HUES64 (cell line): ENCODE measurements around the gene DENND4B.
A peak's percentile ranks its signal among the peaks of the same experiment; 100 is the strongest.
"Not testable (repeated sequence)": the region's sequence is repeated elsewhere in the genome, so short reads cannot be mapped to it uniquely, and the experiment has no call there.

Experiments used
- H3K27ac ChIP-seq: 2 replicates; pipeline ENCODE4 v1.7.0; 2013; ENCODE audit warnings: low read depth, low read length, inconsistent platforms
- H3K27me3 ChIP-seq: 2 replicates; pipeline ENCODE4 v1.6.1; 2013; ENCODE audit warnings: mild to moderate bottlenecking, low read length; ENCODE audit not compliant: insufficient read depth
- H3K36me3 ChIP-seq: 2 replicates; pipeline ENCODE4 v1.6.1; 2013; ENCODE audit warnings: mild to moderate bottlenecking, low read length; ENCODE audit not compliant: insufficient read depth
- H3K4me1 ChIP-seq: 2 replicates; pipeline ENCODE4 v1.6.1; 2013; ENCODE audit warnings: mild to moderate bottlenecking, low read length, moderate library complexity; ENCODE audit not compliant: insufficient read depth
- H3K4me3 ChIP-seq: 2 replicates; pipeline ENCODE4 v1.5.1; 2013; ENCODE audit warnings: mild to moderate bottlenecking, low read length, moderate library complexity
- H3K9ac ChIP-seq: 2 replicates; pipeline ENCODE4 v1.6.1; 2013; ENCODE audit warnings: mild to moderate bottlenecking, low read depth, low read length
- H3K9me3 ChIP-seq: 2 replicates; pipeline ENCODE4 v1.6.1; 2013; ENCODE audit warnings: low read depth, low read length; ENCODE audit not compliant: insufficient read depth
- WGBS: fragments of 150-250, 120-280 bp; methylation state at CpG from one replicate; pipeline ENCODE4 v1.1.7; 2013; ENCODE audit warnings: missing lambda C conversion rate; 5-methylcytosine and 5-hydroxymethylcytosine counted together

The DENND4B gene

GRCh38 chr1:153981735-153982134 lies 35.2 kb upstream of the DENND4B start:
- not testable (repeated sequence) for H3K27ac ChIP-seq, H3K9me3 ChIP-seq, H3K9ac ChIP-seq, H3K4me3 ChIP-seq, H3K4me1 ChIP-seq, H3K27me3 ChIP-seq
- H3K36me3 ChIP-seq: peaks cover 51% of the 10 kb centered on the region
- WGBS: 89% methylated on average over 2 of the region's 2 CpGs

DNA sequence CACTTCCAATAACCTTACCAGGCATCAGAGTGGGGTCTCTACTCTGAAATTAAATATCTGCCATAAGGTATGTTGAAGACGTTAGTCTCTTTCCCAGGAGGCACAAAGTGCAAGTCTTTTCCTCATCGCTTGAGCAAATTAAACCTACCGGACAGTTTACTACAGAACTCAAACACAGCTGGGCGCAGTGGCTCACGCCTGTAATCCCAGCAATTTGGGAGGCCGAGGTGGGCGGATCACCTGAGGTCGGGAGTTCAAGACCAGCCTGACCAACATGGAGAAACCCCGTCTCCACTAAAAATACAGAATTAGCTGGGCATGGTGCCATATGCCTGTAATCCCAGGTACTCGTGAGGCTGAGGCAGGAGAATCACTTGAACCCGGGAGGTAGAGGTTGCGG lies 32.6 kb upstream of the DENND4B start:
- 97% methylated on average over 12 of the region's 12 CpGs for WGBS
- H3K27me3 ChIP-seq, H3K9me3 ChIP-seq, H3K9ac ChIP-seq, H3K4me1 ChIP-seq, H3K4me3 ChIP-seq, H3K27ac ChIP-seq: not testable (repeated sequence)
- H3K36me3 ChIP-seq: peaks cover 65% of the 10 kb centered on the region

DNA sequence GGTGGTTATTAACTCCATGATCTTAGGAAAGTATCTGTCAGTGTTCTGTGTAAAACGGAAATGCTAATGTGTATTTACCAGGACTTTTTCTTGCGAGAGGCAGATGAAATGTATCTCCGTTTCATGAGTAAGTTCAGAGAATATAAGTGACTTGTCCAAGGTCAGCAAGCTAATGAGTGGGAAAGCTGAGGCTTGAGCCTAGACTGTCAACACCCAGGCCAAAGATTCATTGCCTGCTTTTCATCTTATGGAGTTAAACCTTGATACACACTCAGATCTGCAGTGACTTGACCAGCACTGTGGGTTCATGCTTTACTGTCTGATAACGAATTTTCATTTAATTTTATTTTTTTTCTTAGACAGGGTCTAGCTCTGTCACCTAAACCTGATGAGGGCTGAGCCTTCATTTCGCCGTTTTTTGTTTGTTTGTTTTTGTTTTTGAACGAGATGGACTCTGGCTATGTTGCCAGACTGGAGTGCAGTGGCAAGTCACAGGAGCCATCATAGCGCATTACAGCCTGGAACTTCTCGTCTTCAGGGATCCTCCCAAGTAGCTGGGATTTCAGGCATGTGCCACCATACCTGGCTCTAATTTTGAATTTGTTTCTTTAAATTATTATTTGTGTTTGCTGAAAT lies 31.9 kb upstream of the DENND4B start:
- Histone ChIP-seq H3K27ac (no peak overlapping the region; the same call in 1 of the 2 replicates), H3K27me3 (no peaks in the 10 kb centered on the region), H3K9ac (peak overlapping the region; percentile 86), H3K36me3 (peaks cover 67% of the 10 kb centered on the region), H3K4me3 (peak overlapping the region; percentile 85), H3K9me3 (no peaks in the 10 kb centered on the region), H3K4me1 (peaks cover 3% of the 10 kb centered on the region; the same call in 1 of the 2 replicates)
- 85% methylated on average over 9 of the region's 9 CpGs for WGBS

GRCh38 chr1:153977250-153978240 lies 31.0 kb upstream of the DENND4B start, which contains the start of gene JTB:
TSS of gene JTB (minus strand) at chr1:153977674. CDS start at chr1:153977252, 422 bp downstream.
- WGBS: under 1% methylated on average over 75 of the region's 75 CpGs
- peaks cover 3% of the 10 kb centered on the region; the same call in 1 of the 2 replicates for H3K4me1 ChIP-seq
- H3K36me3 ChIP-seq: peaks cover 63% of the 10 kb centered on the region
- peak within 1 kb of the TSS; percentile 85 for H3K4me3 ChIP-seq
- peak within 1 kb of the TSS; percentile 86 for H3K27ac ChIP-seq
- H3K9me3 ChIP-seq: no peaks in the 10 kb centered on the region
- no peaks in the 10 kb centered on the region for H3K27me3 ChIP-seq
- H3K9ac ChIP-seq: peak within 1 kb of the TSS; percentile 86

GRCh38 chr1:153976819-153977249 lies 30.3 kb upstream of the DENND4B start:
- Histone ChIP-seq H3K27ac (peak overlapping the region; percentile 86), H3K9ac (peak overlapping the region; percentile 86), H3K36me3 (peaks cover 56% of the 10 kb centered on the region), H3K27me3 (no peaks in the 10 kb centered on the region), H3K4me3 (peak overlapping the region; percentile 85), H3K4me1 (peaks cover 3% of the 10 kb centered on the region; the same call in 1 of the 2 replicates), H3K9me3 (no peaks in the 10 kb centered on the region)
- WGBS: under 1% methylated on average over 14 of the region's 16 CpGs

- Histone ChIP-seq H3K9me3 (no peaks in the 10 kb centered on the region), H3K27ac (no peak overlapping the region), H3K9ac (no peak overlapping the region), H3K4me1 (peaks cover 3% of the 10 kb centered on the region; the same call in 1 of the 2 replicates), H3K4me3 (no peak overlapping the region), H3K36me3 (peaks cover 27% of the 10 kb centered on the region), H3K27me3 (no peaks in the 10 kb centered on the region)
- WGBS: 89% methylated on average over 7 of the region's 7 CpGs
These were observed 27.0 kb upstream of the DENND4B start for GRCh38 chr1:153973525-153973924.

DNA sequence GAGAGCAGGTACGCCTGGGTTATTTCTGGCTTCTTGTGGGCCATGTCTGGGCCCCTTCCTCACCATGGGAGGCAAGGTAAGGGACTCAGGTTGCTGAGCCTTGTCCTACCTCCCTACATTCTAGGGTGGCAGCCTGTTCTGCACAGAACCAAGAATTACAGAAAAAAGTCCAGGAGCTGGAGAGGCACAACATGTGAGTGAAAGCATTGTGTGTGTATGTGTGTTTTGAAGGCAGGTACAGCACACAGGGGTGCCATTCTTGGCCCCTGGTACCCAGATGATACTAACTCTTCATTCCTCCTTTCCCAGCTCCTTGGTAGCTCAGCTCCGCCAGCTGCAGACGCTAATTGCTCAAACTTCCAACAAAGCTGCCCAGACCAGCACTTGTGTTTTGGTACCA lies 26.6 kb upstream of the DENND4B start:
- H3K27me3 ChIP-seq: no peaks in the 10 kb centered on the region
- WGBS: 95% methylated on average over 3 of the region's 3 CpGs
- H3K36me3 ChIP-seq: peaks cover 26% of the 10 kb centered on the region
- peaks cover 3% of the 10 kb centered on the region; the same call in 1 of the 2 replicates for H3K4me1 ChIP-seq
- H3K9ac ChIP-seq: no peak overlapping the region
- no peak overlapping the region for H3K27ac ChIP-seq
- H3K4me3 ChIP-seq: no peak overlapping the region
- H3K9me3 ChIP-seq: no peaks in the 10 kb centered on the region

GRCh38 chr1:153970346-153970745 lies 23.8 kb upstream of the DENND4B start:
- Histone ChIP-seq H3K27me3 (no peaks in the 10 kb centered on the region), H3K4me1 (no peaks in the 10 kb centered on the region), H3K36me3 (peaks cover 19% of the 10 kb centered on the region), H3K4me3 (no peak overlapping the region), H3K27ac (no peak overlapping the region), H3K9ac (no peak overlapping the region), H3K9me3 (no peaks in the 10 kb centered on the region)
- WGBS: 95% methylated on average over 2 of the region's 2 CpGs

DNA sequence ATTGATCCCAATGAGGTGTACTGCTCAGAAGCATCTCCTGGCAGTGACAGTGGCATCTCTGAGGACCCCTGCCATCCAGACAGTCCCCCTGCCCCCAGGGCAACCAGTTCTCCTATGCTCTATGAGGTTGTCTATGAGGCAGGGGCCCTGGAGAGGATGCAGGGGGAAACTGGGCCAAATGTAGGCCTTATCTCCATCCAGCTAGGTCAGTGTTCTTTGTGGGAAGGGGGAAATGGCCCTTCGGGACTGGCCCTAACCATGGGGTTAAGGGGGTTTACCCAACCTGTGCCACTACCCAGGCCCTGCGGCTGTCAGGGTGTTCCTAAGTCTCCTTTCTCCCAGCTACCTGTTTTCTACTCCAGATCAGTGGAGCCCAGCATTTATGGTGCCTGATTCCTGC lies 22.5 kb upstream of the DENND4B start:
- Histone ChIP-seq H3K4me1 (no peaks in the 10 kb centered on the region), H3K4me3 (no peak overlapping the region; the same call in 1 of the 2 replicates), H3K27ac (no peak overlapping the region), H3K9ac (no peak overlapping the region), H3K9me3 (no peaks in the 10 kb centered on the region), H3K27me3 (no peaks in the 10 kb centered on the region), H3K36me3 (peaks cover 8% of the 10 kb centered on the region)
- WGBS: 86% methylated on average over 2 of the region's 2 CpGs

GRCh38 chr1:153968408-153968807 lies 21.9 kb upstream of the DENND4B start:
- no peaks in the 10 kb centered on the region for H3K9me3 ChIP-seq
- H3K27ac ChIP-seq: no peak overlapping the region
- no peaks in the 10 kb centered on the region for H3K27me3 ChIP-seq
- H3K9ac ChIP-seq: peak overlapping the region; percentile 86
- peaks cover 3% of the 10 kb centered on the region; the same call in 1 of the 2 replicates for H3K36me3 ChIP-seq
- no peaks in the 10 kb centered on the region for H3K4me1 ChIP-seq
- WGBS: 59% methylated on average over 13 of the region's 13 CpGs
- H3K4me3 ChIP-seq: peak overlapping the region; percentile 76

DNA sequence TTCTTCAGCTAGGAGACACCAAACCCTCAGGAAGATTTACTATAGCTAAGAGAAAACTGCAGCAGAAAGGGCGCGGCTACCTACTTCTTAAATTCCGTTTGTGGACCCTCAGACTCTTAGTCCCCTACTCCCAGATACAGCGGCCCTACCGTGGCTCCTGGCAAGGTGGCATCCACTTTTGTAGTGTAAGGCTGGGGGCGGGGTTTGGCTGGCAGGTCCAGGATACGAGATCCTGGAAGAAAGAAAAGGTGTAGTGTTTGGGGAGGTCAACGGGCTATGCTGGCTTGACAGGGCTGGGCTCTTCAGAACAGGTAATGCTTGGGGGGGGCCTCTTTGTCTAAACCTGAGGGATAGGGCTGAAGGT lies 21.5 kb upstream of the DENND4B start:
- 15% methylated on average over 8 of the region's 8 CpGs for WGBS
- peak overlapping the region; percentile 91 for H3K27ac ChIP-seq
- peak overlapping the region; percentile 76 for H3K4me3 ChIP-seq

More for the DNA sequence above, 21.5 kb upstream of the DENND4B start:
- H3K9ac ChIP-seq: peak overlapping the region; percentile 86
- peaks cover 3% of the 10 kb centered on the region; the same call in 1 of the 2 replicates for H3K36me3 ChIP-seq
- no peaks in the 10 kb centered on the region for H3K27me3 ChIP-seq
- no peaks in the 10 kb centered on the region for H3K9me3 ChIP-seq
- no peaks in the 10 kb centered on the region for H3K4me1 ChIP-seq
